HEK293 (cell line): Measurements from ENCODE around the gene EDARADD.

Experiments used
- GLI4 ChIP-seq: fragments of 450-650 bp; formaldehyde crosslinking; IDR thresholded peaks from 2 replicates; pipeline ENCODE4 v1.5.1; 2016; ENCODE audit warnings: missing biosample characterization, missing genetic modification characterization
- KLF7 ChIP-seq: fragments of 450-650 bp; formaldehyde crosslinking; IDR thresholded peaks from 2 replicates; pipeline ENCODE4 v1.5.1; 2016; ENCODE audit warnings: missing biosample characterization, missing genetic modification characterization, borderline replicate concordance
- SP2 ChIP-seq: fragments of 450-650 bp; formaldehyde crosslinking; IDR thresholded peaks from 2 replicates; pipeline ENCODE4 v1.5.1; 2016; ENCODE audit warnings: missing biosample characterization, missing genetic modification characterization
- TRIM28 ChIP-seq: IDR thresholded peaks from 2 replicates; pipeline ENCODE4 v1.6.1; 2011; ENCODE audit warnings: low read length, control low read depth, borderline replicate concordance
- ZBTB7A ChIP-seq: fragments of 450-650 bp; formaldehyde crosslinking; IDR thresholded peaks from 2 replicates; pipeline ENCODE4 v1.5.1; 2016; ENCODE audit warnings: low read depth, missing biosample characterization, missing genetic modification characterization
- ZNF175 ChIP-seq: fragments of 450-650 bp; formaldehyde crosslinking; IDR thresholded peaks from 2 replicates; pipeline ENCODE4 v1.5.1; 2016; ENCODE audit warnings: missing biosample characterization, missing genetic modification characterization
- ZNF19 ChIP-seq: fragments of 450-650 bp; formaldehyde crosslinking; IDR thresholded peaks from 2 replicates; pipeline ENCODE4; 2016; ENCODE audit warnings: missing biosample characterization, missing genetic modification characterization, low read depth
- ZNF239 ChIP-seq: fragments of 450-650 bp; formaldehyde crosslinking; IDR thresholded peaks from 2 replicates; pipeline ENCODE4 v1.5.1; 2016; ENCODE audit warnings: missing biosample characterization, missing genetic modification characterization
- ZNF311 ChIP-seq: fragments of 450-650 bp; formaldehyde crosslinking; IDR thresholded peaks from 2 replicates; pipeline ENCODE4 v1.5.1; 2017; ENCODE audit warnings: missing biosample characterization, missing genetic modification characterization, borderline replicate concordance
- ZNF423 ChIP-seq: fragments of 450-650 bp; formaldehyde crosslinking; IDR thresholded peaks from 2 replicates; pipeline ENCODE4 v1.5.1; 2016; ENCODE audit warnings: missing biosample characterization, missing genetic modification characterization
- ZNF624 ChIP-seq: fragments of 450-650 bp; formaldehyde crosslinking; IDR thresholded peaks from 2 replicates; pipeline ENCODE4 v1.5.1; 2017; ENCODE audit warnings: missing biosample characterization, missing genetic modification characterization
- ZNF692 ChIP-seq: fragments of 450-650 bp; formaldehyde crosslinking; IDR thresholded peaks from 2 replicates; pipeline ENCODE4 v1.5.1; 2016; ENCODE audit warnings: missing biosample characterization, missing genetic modification characterization
- TF ChIP-seq, protein P1 (sequence below): fragments of 450-650 bp; formaldehyde crosslinking; IDR thresholded peaks from 2 replicates; pipeline ENCODE4 v1.5.1; 2016; ENCODE audit warnings: missing biosample characterization, missing genetic modification characterization
- TF ChIP-seq, protein P2 (sequence below): fragments of 450-650 bp; formaldehyde crosslinking; IDR thresholded peaks from 2 replicates; pipeline ENCODE4 v1.5.1; 2016; ENCODE audit warnings: missing biosample characterization, missing genetic modification characterization

- TF ChIP-seq ZNF692 (tag by site-specific recombination) (no peak), ZNF175 (tag by site-specific recombination) (no peak), GLI4 (tag by site-specific recombination) (no peak), KLF7 (tag by site-specific recombination) (no peak), TRIM28 (no peak), ZNF624 (tag by site-specific recombination) (no peak), ZNF19 (tag by site-specific recombination) (no peak), ZNF239 (tag by site-specific recombination) (no peak), ZNF311 (tag by site-specific recombination) (no peak), ZBTB7A (tag by site-specific recombination) (no peak), ZNF423 (tag by site-specific recombination) (no peak), SP2 (tag by site-specific recombination) (no peak)
- TF ChIP-seq, protein P1, sequence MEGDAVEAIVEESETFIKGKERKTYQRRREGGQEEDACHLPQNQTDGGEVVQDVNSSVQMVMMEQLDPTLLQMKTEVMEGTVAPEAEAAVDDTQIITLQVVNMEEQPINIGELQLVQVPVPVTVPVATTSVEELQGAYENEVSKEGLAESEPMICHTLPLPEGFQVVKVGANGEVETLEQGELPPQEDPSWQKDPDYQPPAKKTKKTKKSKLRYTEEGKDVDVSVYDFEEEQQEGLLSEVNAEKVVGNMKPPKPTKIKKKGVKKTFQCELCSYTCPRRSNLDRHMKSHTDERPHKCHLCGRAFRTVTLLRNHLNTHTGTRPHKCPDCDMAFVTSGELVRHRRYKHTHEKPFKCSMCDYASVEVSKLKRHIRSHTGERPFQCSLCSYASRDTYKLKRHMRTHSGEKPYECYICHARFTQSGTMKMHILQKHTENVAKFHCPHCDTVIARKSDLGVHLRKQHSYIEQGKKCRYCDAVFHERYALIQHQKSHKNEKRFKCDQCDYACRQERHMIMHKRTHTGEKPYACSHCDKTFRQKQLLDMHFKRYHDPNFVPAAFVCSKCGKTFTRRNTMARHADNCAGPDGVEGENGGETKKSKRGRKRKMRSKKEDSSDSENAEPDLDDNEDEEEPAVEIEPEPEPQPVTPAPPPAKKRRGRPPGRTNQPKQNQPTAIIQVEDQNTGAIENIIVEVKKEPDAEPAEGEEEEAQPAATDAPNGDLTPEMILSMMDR (tag by site-specific recombination), result no peak
- TF ChIP-seq, protein P2, sequence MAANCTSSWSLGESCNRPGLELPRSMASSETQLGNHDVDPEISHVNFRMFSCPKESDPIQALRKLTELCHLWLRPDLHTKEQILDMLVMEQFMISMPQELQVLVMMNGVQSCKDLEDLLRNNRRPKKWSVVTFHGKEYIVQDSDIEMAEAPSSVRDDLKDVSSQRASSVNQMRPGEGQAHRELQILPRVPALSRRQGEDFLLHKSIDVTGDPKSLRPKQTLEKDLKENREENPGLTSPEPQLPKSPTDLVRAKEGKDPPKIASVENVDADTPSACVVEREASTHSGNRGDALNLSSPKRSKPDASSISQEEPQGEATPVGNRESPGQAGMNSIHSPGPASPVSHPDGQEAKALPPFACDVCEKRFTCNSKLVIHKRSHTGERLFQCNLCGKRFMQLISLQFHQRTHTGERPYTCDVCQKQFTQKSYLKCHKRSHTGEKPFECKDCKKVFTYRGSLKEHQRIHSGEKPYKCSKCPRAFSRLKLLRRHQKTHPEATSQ (tag by site-specific recombination), result no peak
These were observed 140.1 kb downstream of the EDARADD start for GRCh38 chr1:236534151-236534651.
